ENCODE measurements around the gene RAD9A. TPM values are rescaled to one million over a fixed set of nuclear protein-coding genes. Genes with fewer than 3 reads are reported as not detected.
A peak's percentile ranks its signal among the peaks of the same experiment; 100 is the strongest.

The RAD9A gene
- total and polyA plus RNA-seq, 9 of the 15 experiments (the other 6 are each of a cell fraction or from before 2014, with no cell fraction given): 1.4 to 41.2 (median 16.1) TPM

GRCh38 chr11:67373648-67374570 is 17.9 kb upstream of the RAD9A start (continued):
- TF ChIP-seq ZNF184 (CRISPR knock-in tag; IDR thresholded peaks at IDR 0.05) (no peak), ZNF707 (CRISPR knock-in tag; conservative IDR thresholded peaks at IDR 0.05) (no peak), ZNF785 (CRISPR knock-in tag; IDR thresholded peaks at IDR 0.05) (no peak), TAF9B (IDR thresholded peaks at IDR 0.05; ENCODE audit: partially characterized antibody) (no peak), MAFF (IDR thresholded peaks at IDR 0.05; ENCODE audit: low read length) (peak; percentile 91), SETDB1 (IDR thresholded peaks at IDR 0.05; ENCODE audit: low read length) (no peak), BRF1 (IDR thresholded peaks at IDR 0.05; ENCODE audit: borderline replicate concordance, extremely low read depth, insufficient read length) (no peak), ZNF263 (CRISPR knock-in tag; IDR thresholded peaks at IDR 0.05; ENCODE audit: borderline replicate concordance) (peak; percentile 85), RBM14 (IDR thresholded peaks at IDR 0.05; ENCODE audit: borderline replicate concordance, insufficient read depth, low read depth, low read length) (no peak), RFX5 (IDR thresholded peaks at IDR 0.05; ENCODE audit: low read depth, low read length) (no peak), NELFE (IDR thresholded peaks at IDR 0.05; ENCODE audit: insufficient read depth, insufficient read length) (no peak), RFX1 (IDR thresholded peaks at IDR 0.05) (no peak), SIN3A (IDR thresholded peaks at IDR 0.05; ENCODE audit: borderline replicate concordance in 2 of 2, control insufficient read depth in 1 of 2, low read depth in 2 of 2, low read length in 2 of 2) (no peak; a peak in 1 of 4 replicates), IFI16 (CRISPR knock-in tag; IDR thresholded peaks at IDR 0.05) (no peak), TARDBP (IDR thresholded peaks at IDR 0.05) (no peak), NR1H2 (CRISPR knock-in tag; IDR thresholded peaks at IDR 0.05) (no peak), HDAC1 (IDR thresholded peaks at IDR 0.05) (no peak; a peak in 1 of 4 replicates), SRSF7 (optimal IDR thresholded peaks at IDR 0.05; ENCODE audit: low read depth, low read length) (no peak), OTX1 (CRISPR knock-in tag; IDR thresholded peaks at IDR 0.05) (no peak)
- TF ChIP-seq, protein P1, sequence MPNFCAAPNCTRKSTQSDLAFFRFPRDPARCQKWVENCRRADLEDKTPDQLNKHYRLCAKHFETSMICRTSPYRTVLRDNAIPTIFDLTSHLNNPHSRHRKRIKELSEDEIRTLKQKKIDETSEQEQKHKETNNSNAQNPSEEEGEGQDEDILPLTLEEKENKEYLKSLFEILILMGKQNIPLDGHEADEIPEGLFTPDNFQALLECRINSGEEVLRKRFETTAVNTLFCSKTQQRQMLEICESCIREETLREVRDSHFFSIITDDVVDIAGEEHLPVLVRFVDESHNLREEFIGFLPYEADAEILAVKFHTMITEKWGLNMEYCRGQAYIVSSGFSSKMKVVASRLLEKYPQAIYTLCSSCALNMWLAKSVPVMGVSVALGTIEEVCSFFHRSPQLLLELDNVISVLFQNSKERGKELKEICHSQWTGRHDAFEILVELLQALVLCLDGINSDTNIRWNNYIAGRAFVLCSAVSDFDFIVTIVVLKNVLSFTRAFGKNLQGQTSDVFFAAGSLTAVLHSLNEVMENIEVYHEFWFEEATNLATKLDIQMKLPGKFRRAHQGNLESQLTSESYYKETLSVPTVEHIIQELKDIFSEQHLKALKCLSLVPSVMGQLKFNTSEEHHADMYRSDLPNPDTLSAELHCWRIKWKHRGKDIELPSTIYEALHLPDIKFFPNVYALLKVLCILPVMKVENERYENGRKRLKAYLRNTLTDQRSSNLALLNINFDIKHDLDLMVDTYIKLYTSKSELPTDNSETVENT (CRISPR knock-in tag; IDR thresholded peaks at IDR 0.05): peak; percentile 32; the same call in 1 of the 2 replicates
- TF ChIP-seq, protein P2, sequence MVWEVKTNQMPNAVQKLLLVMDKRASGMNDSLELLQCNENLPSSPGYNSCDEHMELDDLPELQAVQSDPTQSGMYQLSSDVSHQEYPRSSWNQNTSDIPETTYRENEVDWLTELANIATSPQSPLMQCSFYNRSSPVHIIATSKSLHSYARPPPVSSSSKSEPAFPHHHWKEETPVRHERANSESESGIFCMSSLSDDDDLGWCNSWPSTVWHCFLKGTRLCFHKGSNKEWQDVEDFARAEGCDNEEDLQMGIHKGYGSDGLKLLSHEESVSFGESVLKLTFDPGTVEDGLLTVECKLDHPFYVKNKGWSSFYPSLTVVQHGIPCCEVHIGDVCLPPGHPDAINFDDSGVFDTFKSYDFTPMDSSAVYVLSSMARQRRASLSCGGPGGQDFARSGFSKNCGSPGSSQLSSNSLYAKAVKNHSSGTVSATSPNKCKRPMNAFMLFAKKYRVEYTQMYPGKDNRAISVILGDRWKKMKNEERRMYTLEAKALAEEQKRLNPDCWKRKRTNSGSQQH (CRISPR knock-in tag; IDR thresholded peaks at IDR 0.05): no peak; the same call in 1 of the 2 replicates
- TF ChIP-seq, protein P3, sequence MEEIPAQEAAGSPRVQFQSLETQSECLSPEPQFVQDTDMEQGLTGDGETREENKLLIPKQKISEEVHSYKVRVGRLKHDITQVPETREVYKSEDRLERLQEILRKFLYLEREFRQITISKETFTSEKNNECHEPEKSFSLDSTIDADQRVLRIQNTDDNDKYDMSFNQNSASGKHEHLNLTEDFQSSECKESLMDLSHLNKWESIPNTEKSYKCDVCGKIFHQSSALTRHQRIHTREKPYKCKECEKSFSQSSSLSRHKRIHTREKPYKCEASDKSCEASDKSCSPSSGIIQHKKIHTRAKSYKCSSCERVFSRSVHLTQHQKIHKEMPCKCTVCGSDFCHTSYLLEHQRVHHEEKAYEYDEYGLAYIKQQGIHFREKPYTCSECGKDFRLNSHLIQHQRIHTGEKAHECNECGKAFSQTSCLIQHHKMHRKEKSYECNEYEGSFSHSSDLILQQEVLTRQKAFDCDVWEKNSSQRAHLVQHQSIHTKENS (CRISPR knock-in tag; IDR thresholded peaks at IDR 0.05): no peak
- TF ChIP-seq, protein P4, sequence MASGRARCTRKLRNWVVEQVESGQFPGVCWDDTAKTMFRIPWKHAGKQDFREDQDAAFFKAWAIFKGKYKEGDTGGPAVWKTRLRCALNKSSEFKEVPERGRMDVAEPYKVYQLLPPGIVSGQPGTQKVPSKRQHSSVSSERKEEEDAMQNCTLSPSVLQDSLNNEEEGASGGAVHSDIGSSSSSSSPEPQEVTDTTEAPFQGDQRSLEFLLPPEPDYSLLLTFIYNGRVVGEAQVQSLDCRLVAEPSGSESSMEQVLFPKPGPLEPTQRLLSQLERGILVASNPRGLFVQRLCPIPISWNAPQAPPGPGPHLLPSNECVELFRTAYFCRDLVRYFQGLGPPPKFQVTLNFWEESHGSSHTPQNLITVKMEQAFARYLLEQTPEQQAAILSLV (tag; IDR thresholded peaks at IDR 0.05): no peak
